Thoracic aorta (tissue), 2 donors: ENCODE measurements around the gene SERPINA12. TPM values are rescaled to one million over a fixed set of nuclear protein-coding genes. Genes with fewer than 3 reads are reported as not detected.
"Not testable (repeated sequence)": the region's sequence is repeated elsewhere in the genome, so short reads cannot be mapped to it uniquely, and the experiment has no call there.

Experiments
- ATAC-seq: fragments of 150-250 bp; one replicate; pipeline ENCODE4 v1.8.0; 2017; ENCODE audit warnings: low read depth; ENCODE audit not compliant: insufficient number of reproducible peaks, low FRiP score
- DNase-seq: peaks from one replicate; pipeline ENCODE4 v3.0.0-alpha.2; 2020; ENCODE audit warnings: low spot score
- H3K27ac ChIP-seq, 2 donors: fragments of 200-600 bp; sonication (generic); 1 replicate in 1 of 2; 2 replicates in 1 of 2; pipeline ENCODE4 v1.5.1; 2016; ENCODE audit warnings: mild to moderate bottlenecking in 2 of 2, moderate library complexity in 2 of 2
- H3K27me3 ChIP-seq: fragments of 200-600 bp; sonication (generic); replicated peaks from 2 replicates; pipeline ENCODE4 v1.6.0; 2016; ENCODE audit warnings: mild to moderate bottlenecking; ENCODE audit not compliant: insufficient read depth
- H3K36me3 ChIP-seq: fragments of 200-600 bp; sonication (generic); one replicate; pipeline ENCODE4 v1.5.1; 2016
- H3K4me1 ChIP-seq, 2 donors: fragments of 200-600 bp; sonication (generic); 1 replicate in 1 of 2; 2 replicates in 1 of 2; pipeline versions ENCODE4 v1.5.1 to v1.6.0; 2016; ENCODE audit warnings: low read depth in 2 of 2, mild to moderate bottlenecking in 1 of 2; ENCODE audit not compliant: control insufficient read depth in 1 of 2
- H3K4me3 ChIP-seq: fragments of 200-600 bp; sonication (generic); 2 replicates; pipeline ENCODE4 v1.5.1; 2016; ENCODE audit warnings: mild to moderate bottlenecking
- H3K9me3 ChIP-seq: fragments of 200-600 bp; sonication (generic); 2 replicates; pipeline ENCODE4 v1.5.1; 2016
- total RNA-seq, 2 donors: library from RNA; depleted of rRNA; stranded (reverse); fragments of >200 nt; gene quantifications; one replicate each; pipeline versions ENCODE4 v1.1.0 to v1.2.3, GENCODE V29; 2016
- TF ChIP-seq, protein P1 (sequence below): fragments of 200-600 bp; sonication (generic); IDR thresholded peaks from one replicate; pipeline ENCODE4 v1.5.1; 2019; ENCODE audit warnings: antibody characterized with exemption

Gene SERPINA12
- total RNA-seq, 2 donors from 2014 or later, result not detected

DNA sequence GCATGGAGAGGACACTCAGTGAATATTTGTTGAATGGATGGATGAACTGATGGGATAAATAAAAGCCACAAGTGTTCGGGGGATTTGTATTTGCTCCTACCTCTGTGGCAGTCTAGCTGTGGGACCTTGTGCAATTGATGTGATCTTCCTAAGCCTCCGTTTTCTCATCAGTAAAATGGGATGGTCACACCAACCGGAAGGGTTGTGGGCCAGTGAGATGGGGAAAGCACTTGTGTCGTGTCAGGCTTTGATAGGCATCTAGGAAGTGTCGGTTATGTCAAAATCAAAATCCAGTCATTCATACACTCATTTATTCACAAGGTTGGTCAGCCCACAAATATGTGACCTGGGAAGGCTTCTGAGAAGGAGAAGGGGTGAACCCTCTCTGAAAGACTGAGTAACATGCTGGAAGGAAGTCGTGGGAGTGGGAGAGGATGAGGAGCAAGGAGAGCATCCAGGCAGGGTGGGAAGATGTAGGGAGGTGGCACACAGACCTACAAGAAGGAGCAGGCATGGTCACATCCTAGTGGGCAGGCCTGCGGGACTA, 25.5 kb downstream of the SERPINA12 start:
- Histone ChIP-seq H3K36me3 (no peaks in the 10 kb centered on the region), H3K4me3 (no peak overlapping the region), H3K9me3 (peaks cover 1% of the 10 kb centered on the region), H3K27ac (no peak overlapping the region), H3K27me3 (no peaks in the 10 kb centered on the region), H3K4me1 (peaks cover 3 to 7% of the 10 kb centered on the region in 2 donors)
- ATAC-seq (no peak), DNase-seq (no peak)
- TF ChIP-seq, protein P1, sequence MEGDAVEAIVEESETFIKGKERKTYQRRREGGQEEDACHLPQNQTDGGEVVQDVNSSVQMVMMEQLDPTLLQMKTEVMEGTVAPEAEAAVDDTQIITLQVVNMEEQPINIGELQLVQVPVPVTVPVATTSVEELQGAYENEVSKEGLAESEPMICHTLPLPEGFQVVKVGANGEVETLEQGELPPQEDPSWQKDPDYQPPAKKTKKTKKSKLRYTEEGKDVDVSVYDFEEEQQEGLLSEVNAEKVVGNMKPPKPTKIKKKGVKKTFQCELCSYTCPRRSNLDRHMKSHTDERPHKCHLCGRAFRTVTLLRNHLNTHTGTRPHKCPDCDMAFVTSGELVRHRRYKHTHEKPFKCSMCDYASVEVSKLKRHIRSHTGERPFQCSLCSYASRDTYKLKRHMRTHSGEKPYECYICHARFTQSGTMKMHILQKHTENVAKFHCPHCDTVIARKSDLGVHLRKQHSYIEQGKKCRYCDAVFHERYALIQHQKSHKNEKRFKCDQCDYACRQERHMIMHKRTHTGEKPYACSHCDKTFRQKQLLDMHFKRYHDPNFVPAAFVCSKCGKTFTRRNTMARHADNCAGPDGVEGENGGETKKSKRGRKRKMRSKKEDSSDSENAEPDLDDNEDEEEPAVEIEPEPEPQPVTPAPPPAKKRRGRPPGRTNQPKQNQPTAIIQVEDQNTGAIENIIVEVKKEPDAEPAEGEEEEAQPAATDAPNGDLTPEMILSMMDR, result no peak

DNA sequence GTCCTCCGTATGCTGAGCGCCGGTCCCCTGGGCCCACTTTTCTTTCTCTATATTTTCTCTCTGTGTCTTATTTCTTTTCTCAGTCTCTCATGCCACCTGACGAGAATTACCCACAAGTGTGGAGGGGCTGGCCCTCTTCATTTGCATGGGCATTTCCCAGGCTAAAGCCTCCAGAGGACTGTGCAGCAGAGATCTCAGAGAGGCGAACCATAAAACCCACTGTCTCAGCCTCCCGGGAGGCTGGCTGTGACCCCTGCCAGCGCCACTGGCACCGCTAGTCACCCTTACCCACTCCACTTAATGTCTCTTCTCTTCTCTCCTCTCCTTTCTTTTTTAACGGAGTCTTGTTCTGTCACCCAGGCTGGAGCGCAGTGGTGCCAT, 26.2 kb downstream of the SERPINA12 start:
- no peak overlapping the region for H3K4me3 ChIP-seq
- no peak overlapping the region for H3K27ac ChIP-seq
- no peaks in the 10 kb centered on the region for H3K36me3 ChIP-seq
- H3K27me3 ChIP-seq, result no peaks in the 10 kb centered on the region
- H3K9me3 ChIP-seq, result peaks cover 8% of the 10 kb centered on the region
- no peak for DNase-seq
- H3K4me1 ChIP-seq, result peaks cover 3 to 7% of the 10 kb centered on the region in 2 donors
- TF ChIP-seq, protein P1, result no peak
- no peak for ATAC-seq

DNA sequence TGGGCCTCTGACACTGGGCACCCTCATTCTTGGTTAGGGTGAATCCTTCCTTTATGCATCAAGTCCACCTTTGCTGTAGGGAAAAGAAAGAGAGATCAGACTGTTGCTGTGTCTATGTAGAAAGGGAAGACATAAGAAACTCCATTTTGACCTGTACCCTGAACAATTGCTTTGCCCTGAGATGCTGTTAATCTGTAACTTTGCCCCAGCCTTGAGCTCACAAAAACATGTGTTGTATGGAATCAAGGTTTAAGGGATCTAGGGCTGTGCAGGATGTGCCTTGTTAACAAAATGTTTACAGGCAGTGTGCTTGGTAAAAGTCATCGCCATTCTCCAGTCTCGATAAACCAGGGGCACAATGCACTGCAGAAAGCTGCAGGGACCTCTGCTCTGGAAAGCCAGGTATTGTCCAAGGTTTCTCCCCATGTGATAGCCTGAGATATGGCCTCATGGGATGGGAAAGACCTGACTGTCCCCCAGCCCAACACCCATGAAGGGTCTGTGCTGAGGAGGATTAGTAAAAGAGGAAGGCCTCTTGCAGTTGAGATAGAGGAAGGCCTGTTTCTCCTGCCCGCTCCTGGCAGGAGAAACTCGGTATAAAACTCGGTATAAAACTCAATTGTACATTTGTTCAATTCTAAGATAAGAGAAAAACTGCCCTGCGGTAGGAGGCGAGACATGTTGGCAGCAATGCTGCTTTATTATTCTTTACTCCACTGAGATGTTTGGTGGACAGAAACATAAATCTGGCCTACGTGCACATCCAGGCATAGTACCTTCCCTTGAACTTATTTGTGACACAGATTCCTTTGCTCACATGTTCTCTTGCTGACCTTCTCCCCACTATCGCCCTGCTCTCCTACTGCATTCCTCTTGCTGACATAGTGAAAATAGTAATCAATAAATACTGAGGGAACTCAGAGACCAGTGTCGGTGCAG, 26.9 kb downstream of the SERPINA12 start:
- not testable (repeated sequence) for ATAC-seq, H3K27me3 ChIP-seq, H3K4me1 ChIP-seq, H3K36me3 ChIP-seq, H3K4me3 ChIP-seq, DNase-seq, H3K27ac ChIP-seq
- peaks cover 12% of the 10 kb centered on the region for H3K9me3 ChIP-seq

DNA sequence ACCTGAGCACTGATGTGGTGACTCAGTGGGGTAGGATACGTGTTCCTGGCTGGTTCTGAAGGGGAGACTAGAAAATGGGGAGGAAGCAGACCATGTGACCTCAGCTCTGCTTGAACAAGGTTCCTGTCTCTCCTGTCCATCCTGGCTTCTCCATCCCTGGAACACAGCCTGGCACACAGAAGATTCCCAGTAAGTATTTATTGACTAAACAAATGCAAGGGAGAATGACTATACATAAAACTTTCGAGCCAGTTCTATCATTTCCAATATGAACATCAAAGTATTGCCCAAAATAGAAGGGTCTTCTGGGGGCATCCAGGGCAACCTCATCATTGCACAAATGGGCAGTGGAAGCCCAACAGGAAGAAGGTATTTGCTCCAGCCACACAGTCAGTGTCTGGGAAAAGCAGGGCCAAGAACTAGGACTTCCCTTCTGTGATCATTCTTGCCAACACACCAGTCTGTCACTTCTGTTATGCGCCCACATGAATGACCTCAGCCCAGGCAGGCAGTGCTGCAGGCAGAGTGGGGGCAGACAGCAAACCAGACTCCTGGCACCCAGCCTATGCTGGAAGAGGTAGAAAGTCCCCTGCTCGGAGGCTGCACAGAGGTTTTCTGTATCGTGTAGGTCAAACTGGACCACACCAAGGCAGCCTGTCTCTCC, 27.7 kb downstream of the SERPINA12 start:
- DNase-seq, result no peak
- Histone ChIP-seq H3K4me1 (peaks cover 2 to 7% of the 10 kb centered on the region in 2 donors), H3K36me3 (no peaks in the 10 kb centered on the region), H3K27ac (no peak overlapping the region), H3K9me3 (peaks cover 12% of the 10 kb centered on the region), H3K4me3 (no peak overlapping the region), H3K27me3 (no peaks in the 10 kb centered on the region)
- ATAC-seq, result no peak
- TF ChIP-seq, protein P1, result no peak

DNA sequence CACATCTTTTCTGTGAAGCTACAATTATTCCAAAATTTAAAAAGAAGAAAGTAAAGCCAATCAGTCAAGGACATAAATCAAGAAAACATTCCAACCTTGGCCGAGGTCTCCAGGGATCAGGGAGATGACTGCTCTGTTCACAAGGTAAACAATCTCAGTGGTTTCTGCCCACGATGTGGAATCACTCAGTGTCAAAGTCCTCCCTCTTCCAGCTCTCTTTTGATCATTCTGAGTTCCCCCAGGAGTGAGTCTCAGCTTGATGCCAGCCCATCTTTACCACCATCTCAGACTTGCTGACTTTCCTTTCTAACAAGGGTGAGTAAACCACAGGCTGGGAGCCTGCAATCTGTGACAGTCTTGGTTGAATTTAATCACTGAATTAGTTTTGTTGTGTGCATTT, 28.5 kb downstream of the SERPINA12 start:
- peaks cover 12% of the 10 kb centered on the region for H3K9me3 ChIP-seq
- TF ChIP-seq, protein P1, result no peak
- no peaks in the 10 kb centered on the region for H3K4me1 ChIP-seq
- no peak overlapping the region for H3K27ac ChIP-seq
- ATAC-seq (no peak), DNase-seq (no peak)
- no peaks in the 10 kb centered on the region for H3K27me3 ChIP-seq
- H3K4me3 ChIP-seq, result no peak overlapping the region
- H3K36me3 ChIP-seq, result no peaks in the 10 kb centered on the region
